GM21825 (cell line): ENCODE results near the gene UVSSA.
"Not testable (repeated sequence)": the region's sequence is repeated elsewhere in the genome, so short reads cannot be mapped to it uniquely, and the experiment has no call there.

Source experiments
- ATAC-seq: cut with Tn5 transposase; IDR thresholded peaks from one replicate; pipeline ENCODE4 v1.9.1; 2021; ENCODE audit warnings: mild to moderate bottlenecking, moderate library complexity; ENCODE audit not compliant: unreplicated experiment

The UVSSA gene

GRCh38 chr4:1329408-1330371, 17.3 kb upstream of the UVSSA start:
- no peak for ATAC-seq

GRCh38 chr4:1330761-1331590, 16.0 kb upstream of the UVSSA start:
- ATAC-seq: no peak

- ATAC-seq: no peak
These were observed 15.2 kb upstream of the UVSSA start for GRCh38 chr4:1331591-1332353.

GRCh38 chr4:1332686-1333085, 14.3 kb upstream of the UVSSA start:
- ATAC-seq: no peak

GRCh38 chr4:1333256-1333655, 13.8 kb upstream of the UVSSA start:
- no peak for ATAC-seq

GRCh38 chr4:1333851-1334578, 13.0 kb upstream of the UVSSA start:
- not testable (repeated sequence) for ATAC-seq

GRCh38 chr4:1334579-1334895, 12.5 kb upstream of the UVSSA start:
- ATAC-seq: no peak

GRCh38 chr4:1335193-1335883, 11.7 kb upstream of the UVSSA start:
- ATAC-seq: not testable (repeated sequence)

GRCh38 chr4:1336088-1336491, 10.9 kb upstream of the UVSSA start:
- no peak for ATAC-seq

GRCh38 chr4:1337376-1337831, 9.6 kb upstream of the UVSSA start:
- no peak for ATAC-seq

GRCh38 chr4:1337951-1338751, 8.9 kb upstream of the UVSSA start:
- no peak for ATAC-seq

GRCh38 chr4:1338752-1339414, 8.1 kb upstream of the UVSSA start:
- no peak for ATAC-seq

- no peak for ATAC-seq
These were observed 7.5 kb upstream of the UVSSA start for GRCh38 chr4:1339489-1339888.

GRCh38 chr4:1340181-1340747, 6.7 kb upstream of the UVSSA start:
- no peak for ATAC-seq

- no peak for ATAC-seq
These were observed 6.1 kb upstream of the UVSSA start for GRCh38 chr4:1340861-1341260.

GRCh38 chr4:1342003-1342402, 5.0 kb upstream of the UVSSA start:
- ATAC-seq: no peak

GRCh38 chr4:1344696-1345095, 2.3 kb upstream of the UVSSA start:
- no peak for ATAC-seq
